Activated gamma-delta T cell treated with Interleukin-2 at 50 U/mL for 16 hours (primary cell): ENCODE measurements around the gene RALGAPA1.
"Not testable (repeated sequence)": the region's sequence is repeated elsewhere in the genome, so short reads cannot be mapped to it uniquely, and the experiment has no call there.

Source experiments
- DNase-seq: peaks from one replicate; pipeline ENCODE4 v3.0.0-alpha.2; 2020

Gene RALGAPA1

GRCh38 chr14:35760143-35760542, 49.0 kb downstream of the RALGAPA1 start:
- DNase-seq: no peak

GRCh38 chr14:35758523-35759129, 50.5 kb downstream of the RALGAPA1 start:
- no peak for DNase-seq

- DNase-seq: no peak
These were observed 54.4 kb downstream of the RALGAPA1 start for GRCh38 chr14:35754671-35755070.

GRCh38 chr14:35752380-35752779, 56.7 kb downstream of the RALGAPA1 start:
- no peak for DNase-seq

- DNase-seq: no peak
These were observed 58.7 kb downstream of the RALGAPA1 start for GRCh38 chr14:35750202-35750904.

GRCh38 chr14:35747379-35747778, 61.7 kb downstream of the RALGAPA1 start:
- no peak for DNase-seq

- DNase-seq: no peak
These were observed 66.7 kb downstream of the RALGAPA1 start for GRCh38 chr14:35742442-35742841.

GRCh38 chr14:35742032-35742371, 67.1 kb downstream of the RALGAPA1 start:
- no peak for DNase-seq

- DNase-seq: no peak
These were observed 67.6 kb downstream of the RALGAPA1 start for GRCh38 chr14:35741345-35742031.

- DNase-seq: no peak
These were observed 68.9 kb downstream of the RALGAPA1 start for GRCh38 chr14:35740215-35740614.

GRCh38 chr14:35735163-35735562, 73.9 kb downstream of the RALGAPA1 start:
- not testable (repeated sequence) for DNase-seq

- not testable (repeated sequence) for DNase-seq
These were observed 75.6 kb downstream of the RALGAPA1 start for GRCh38 chr14:35733510-35733909.

GRCh38 chr14:35730871-35731270, 78.2 kb downstream of the RALGAPA1 start:
- DNase-seq: no peak

GRCh38 chr14:35727764-35728163, 81.3 kb downstream of the RALGAPA1 start:
- no peak for DNase-seq

- DNase-seq: no peak
These were observed 83.2 kb downstream of the RALGAPA1 start for GRCh38 chr14:35725930-35726329.

- no peak for DNase-seq
These were observed 94.0 kb downstream of the RALGAPA1 start for GRCh38 chr14:35715079-35715478.

- no peak for DNase-seq
These were observed 96.6 kb downstream of the RALGAPA1 start for GRCh38 chr14:35712466-35712865.

- DNase-seq: no peak
These were observed 101.0 kb downstream of the RALGAPA1 start for GRCh38 chr14:35708062-35708461.

- no peak for DNase-seq
These were observed 103.5 kb downstream of the RALGAPA1 start for GRCh38 chr14:35705636-35706035.

- no peak for DNase-seq
These were observed 104.2 kb downstream of the RALGAPA1 start for GRCh38 chr14:35704793-35705493.

- no peak for DNase-seq
These were observed 107.6 kb downstream of the RALGAPA1 start for GRCh38 chr14:35701531-35701930.

GRCh38 chr14:35699791-35700444, 109.2 kb downstream of the RALGAPA1 start:
- no peak for DNase-seq

GRCh38 chr14:35696575-35696974, 112.5 kb downstream of the RALGAPA1 start:
- no peak for DNase-seq
